Keratinocyte (primary cell): Measurements from ENCODE around the gene NFASC. TPM values are rescaled to one million over a fixed set of nuclear protein-coding genes. Genes with fewer than 3 reads are reported as not detected.

Source experiments
- DNase-seq: peaks from one replicate; pipeline ENCODE4 v3.0.0-alpha.2; 2011; ENCODE audit warnings: low read depth, missing footprints, low spot score
- FAIRE-seq: peaks from 2 replicates; lab custom pipeline; 2011; peaks lifted over from hg19 to GRCh38; lab: Jason Lieb, UNC
- H2AFZ ChIP-seq: 2 replicates; pipeline ENCODE4 v1.6.0; 2012; ENCODE audit warnings: low read length, control low read depth, inconsistent platforms; ENCODE audit not compliant: control insufficient read depth
- H3K27ac ChIP-seq: 2 replicates; pipeline ENCODE4 v1.5.1; 2011; ENCODE audit warnings: low read length; ENCODE audit not compliant: control insufficient read depth, insufficient read depth
- H3K27me3 ChIP-seq: 3 replicates; pipeline ENCODE4 v1.6.0; 2011; ENCODE audit warnings: low read length; ENCODE audit not compliant: control insufficient read depth, insufficient read depth; ENCODE audit errors: extremely low read depth
- H3K36me3 ChIP-seq, 2 experiments: 2 replicates in 1 of 2; 3 replicates in 1 of 2; pipeline ENCODE4 v1.5.1; 2011; ENCODE audit warnings: low read length in 2 of 2, mild to moderate bottlenecking in 1 of 2; ENCODE audit not compliant: control insufficient read depth in 2 of 2, insufficient read depth in 2 of 2; ENCODE audit errors: extremely low read depth in 1 of 2
- H3K4me1 ChIP-seq: 3 replicates; pipeline ENCODE4 v1.5.1; 2011; ENCODE audit warnings: low read length; ENCODE audit not compliant: control insufficient read depth, insufficient read depth; ENCODE audit errors: extremely low read depth
- H3K4me2 ChIP-seq: 3 replicates; pipeline ENCODE4 v1.6.0; 2011; ENCODE audit warnings: low read depth, low read length; ENCODE audit not compliant: control insufficient read depth, insufficient read depth; ENCODE audit errors: extremely low read depth
- H3K4me3 ChIP-seq, 3 experiments: fragments of 200-600 bp in 1 of 3; sonication (generic) in 1 of 3; 2 replicates in 2 of 3; 3 replicates in 1 of 3; pipeline ENCODE4 v1.5.1; 2011 to 2016; ENCODE audit warnings: low read length in 3 of 3, mild to moderate bottlenecking in 3 of 3, control low read depth in 2 of 3, inconsistent platforms in 1 of 3, low read depth in 1 of 3, mixed read lengths in 1 of 3, mixed run types in 1 of 3, moderate library complexity in 1 of 3; ENCODE audit not compliant: control insufficient read depth in 2 of 3, insufficient read depth in 2 of 3; ENCODE audit errors: extremely low read depth in 1 of 3
- H3K79me2 ChIP-seq: 2 replicates; pipeline ENCODE4 v1.6.0; 2012; ENCODE audit warnings: low read length; ENCODE audit not compliant: control insufficient read depth, insufficient read depth
- H3K9ac ChIP-seq: 3 replicates; pipeline ENCODE4 v1.6.0; 2011; ENCODE audit warnings: low read length; ENCODE audit not compliant: control insufficient read depth, insufficient read depth; ENCODE audit errors: extremely low read depth
- H3K9me1 ChIP-seq: 3 replicates; pipeline ENCODE4 v1.6.0; 2011; ENCODE audit warnings: low read length; ENCODE audit not compliant: control insufficient read depth, insufficient read depth; ENCODE audit errors: extremely low read depth
- H3K9me3 ChIP-seq: 2 replicates; pipeline ENCODE4 v1.5.1; 2012; ENCODE audit warnings: low read depth, low read length; ENCODE audit not compliant: control insufficient read depth
- H4K20me1 ChIP-seq: 3 replicates; pipeline ENCODE4 v1.6.0; 2011; ENCODE audit warnings: low read length; ENCODE audit not compliant: control insufficient read depth, insufficient read depth; ENCODE audit errors: extremely low read depth
- EZH2 ChIP-seq: IDR thresholded peaks from one replicate; pipeline ENCODE4 v1.6.1; 2012; ENCODE audit warnings: inconsistent platforms, mild to moderate bottlenecking, low read length, moderate library complexity
- dilution Hi-C: fragments of 300-500 bp; cut with MboI; formaldehyde crosslinking; loops from one replicate; pipeline ENCODE4 v1.7.0; 2020; ENCODE audit warnings: low sequenced_read_pairs; ENCODE audit not compliant: extremely low pct_ligation_motif_present
- polyA plus RNA-seq, 5 experiments: library from polyadenylated mRNA; depleted of rRNA in 3 of 5; stranded (reverse) in 3 of 5; stranded (forward) in 1 of 5; unstranded in 1 of 5; fragments of >200 nt; gene quantifications; 1 replicate in 1 of 5; 2 replicates in 3 of 5; 3 replicates in 1 of 5; pipeline versions ENCODE4 v1.2.1 to v1.2.3, GENCODE V29; 2011 to 2012; ENCODE audit warnings: missing spikeins in 2 of 5, low read depth in 1 of 5, low replicate concordance in 1 of 5
- TF ChIP-seq, protein P1 (sequence below), 3 experiments: IDR thresholded peaks in 1 of 3; conservative IDR thresholded peaks in 1 of 3; optimal IDR thresholded peaks in 1 of 3; 2 replicates in 2 of 3; 3 replicates in 1 of 3; pipeline versions ENCODE3 to v1.5.1; 2011; ENCODE audit warnings: low read length in 3 of 3, mild to moderate bottlenecking in 3 of 3, moderate library complexity in 2 of 3, control low read depth in 1 of 3, inconsistent platforms in 1 of 3; ENCODE audit not compliant: insufficient read depth in 2 of 3; ENCODE audit errors: extremely low read depth in 1 of 3

The NFASC gene
- polyA plus RNA-seq, 1 donor (not counting 4 experiments of a cell fraction or from before 2014, with no cell fraction given): 4.3 TPM

DNA sequence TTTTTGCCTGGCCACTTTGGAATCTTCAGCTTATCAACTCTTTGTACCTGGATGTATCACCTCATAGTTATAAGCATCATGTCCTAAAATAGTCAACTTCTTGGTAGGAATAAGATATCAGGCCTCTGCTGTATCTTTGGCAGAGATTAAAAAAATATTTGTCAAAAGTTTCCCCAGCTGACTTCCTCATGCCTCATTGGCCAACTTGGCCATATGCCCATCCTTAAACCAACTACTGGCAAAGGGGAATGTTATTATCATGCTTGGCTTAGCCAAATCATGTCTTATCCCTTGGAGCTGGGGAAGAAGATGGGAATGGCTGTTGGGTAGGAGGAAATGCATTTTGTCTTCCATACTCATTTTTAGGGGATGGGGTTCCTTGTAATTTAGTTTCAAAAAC is 23.4 kb downstream of the NFASC start:
- dilution Hi-C loops: no loop called here
- no peak overlapping the region for H2AFZ ChIP-seq
- no peak overlapping the region for H3K4me2 ChIP-seq
- H3K4me3 ChIP-seq: no peak overlapping the region
- no peaks in the 10 kb centered on the region for H3K9me1 ChIP-seq
- H3K36me3 ChIP-seq: no peaks in the 10 kb centered on the region
- no peak overlapping the region for H3K27ac ChIP-seq
- TF ChIP-seq EZH2: no peak
- TF ChIP-seq, protein P1, sequence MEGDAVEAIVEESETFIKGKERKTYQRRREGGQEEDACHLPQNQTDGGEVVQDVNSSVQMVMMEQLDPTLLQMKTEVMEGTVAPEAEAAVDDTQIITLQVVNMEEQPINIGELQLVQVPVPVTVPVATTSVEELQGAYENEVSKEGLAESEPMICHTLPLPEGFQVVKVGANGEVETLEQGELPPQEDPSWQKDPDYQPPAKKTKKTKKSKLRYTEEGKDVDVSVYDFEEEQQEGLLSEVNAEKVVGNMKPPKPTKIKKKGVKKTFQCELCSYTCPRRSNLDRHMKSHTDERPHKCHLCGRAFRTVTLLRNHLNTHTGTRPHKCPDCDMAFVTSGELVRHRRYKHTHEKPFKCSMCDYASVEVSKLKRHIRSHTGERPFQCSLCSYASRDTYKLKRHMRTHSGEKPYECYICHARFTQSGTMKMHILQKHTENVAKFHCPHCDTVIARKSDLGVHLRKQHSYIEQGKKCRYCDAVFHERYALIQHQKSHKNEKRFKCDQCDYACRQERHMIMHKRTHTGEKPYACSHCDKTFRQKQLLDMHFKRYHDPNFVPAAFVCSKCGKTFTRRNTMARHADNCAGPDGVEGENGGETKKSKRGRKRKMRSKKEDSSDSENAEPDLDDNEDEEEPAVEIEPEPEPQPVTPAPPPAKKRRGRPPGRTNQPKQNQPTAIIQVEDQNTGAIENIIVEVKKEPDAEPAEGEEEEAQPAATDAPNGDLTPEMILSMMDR (optimal IDR thresholded peaks at IDR 0.05 in 1 of 3, IDR thresholded peaks at IDR 0.05 in 1 of 3, conservative IDR thresholded peaks at IDR 0.05 in 1 of 3; ENCODE audit: extremely low read depth in 1 of 3, insufficient read depth in 2 of 3, low read length in 3 of 3): no peak
- no peaks in the 10 kb centered on the region for H3K4me1 ChIP-seq
- DNase-seq (no peak), FAIRE-seq (no peak)
- H4K20me1 ChIP-seq: no peaks in the 10 kb centered on the region
- H3K9ac ChIP-seq: no peak overlapping the region
- H3K79me2 ChIP-seq: no peaks in the 10 kb centered on the region
- peaks cover 19% of the 10 kb centered on the region for H3K27me3 ChIP-seq
- H3K9me3 ChIP-seq: no peaks in the 10 kb centered on the region

DNA sequence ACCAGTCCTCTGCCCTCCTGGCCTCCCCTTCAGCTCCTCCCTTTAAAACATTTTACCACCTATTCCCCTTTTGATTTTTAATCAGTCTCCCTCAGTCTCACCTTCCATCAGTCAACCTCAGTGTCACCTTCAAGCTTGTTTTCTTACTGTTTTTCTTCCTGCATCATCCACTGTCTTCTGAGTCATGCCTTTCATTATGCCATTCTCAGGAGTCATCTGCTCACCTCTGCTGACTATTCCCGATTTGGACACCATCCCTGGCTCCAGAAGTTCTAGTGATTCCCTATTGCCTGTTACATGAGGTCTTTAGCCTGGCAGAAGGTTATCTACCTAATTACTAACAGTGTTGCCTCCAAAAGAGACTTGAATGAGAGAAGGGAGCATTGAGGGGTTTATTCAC is 23.9 kb downstream of the NFASC start:
- H3K27me3 ChIP-seq: peaks cover 20% of the 10 kb centered on the region
- DNase-seq (no peak), FAIRE-seq (no peak)
- no peak overlapping the region for H3K9ac ChIP-seq
- H3K36me3 ChIP-seq: no peaks in the 10 kb centered on the region
- no peak overlapping the region for H2AFZ ChIP-seq
- no peaks in the 10 kb centered on the region for H3K9me1 ChIP-seq
- no peaks in the 10 kb centered on the region for H3K9me3 ChIP-seq
- H3K79me2 ChIP-seq: no peaks in the 10 kb centered on the region
- H3K27ac ChIP-seq: no peak overlapping the region
- H3K4me1 ChIP-seq: no peaks in the 10 kb centered on the region
- dilution Hi-C loops: no loop called here
- H4K20me1 ChIP-seq: no peaks in the 10 kb centered on the region
- no peak for TF ChIP-seq EZH2
- TF ChIP-seq, protein P1 (optimal IDR thresholded peaks at IDR 0.05 in 1 of 3, IDR thresholded peaks at IDR 0.05 in 1 of 3, conservative IDR thresholded peaks at IDR 0.05 in 1 of 3; ENCODE audit: extremely low read depth in 1 of 3, insufficient read depth in 2 of 3, low read length in 3 of 3): no peak
- no peak overlapping the region for H3K4me3 ChIP-seq
- H3K4me2 ChIP-seq: no peak overlapping the region
